NCI-H774 (cell line): ENCODE data around the gene PRKCE.

Experiments
- DNase-seq: peaks from one replicate; lab custom pipeline; 2025; lab: John Stamatoyannopoulos, UW

PRKCE gene

DNA sequence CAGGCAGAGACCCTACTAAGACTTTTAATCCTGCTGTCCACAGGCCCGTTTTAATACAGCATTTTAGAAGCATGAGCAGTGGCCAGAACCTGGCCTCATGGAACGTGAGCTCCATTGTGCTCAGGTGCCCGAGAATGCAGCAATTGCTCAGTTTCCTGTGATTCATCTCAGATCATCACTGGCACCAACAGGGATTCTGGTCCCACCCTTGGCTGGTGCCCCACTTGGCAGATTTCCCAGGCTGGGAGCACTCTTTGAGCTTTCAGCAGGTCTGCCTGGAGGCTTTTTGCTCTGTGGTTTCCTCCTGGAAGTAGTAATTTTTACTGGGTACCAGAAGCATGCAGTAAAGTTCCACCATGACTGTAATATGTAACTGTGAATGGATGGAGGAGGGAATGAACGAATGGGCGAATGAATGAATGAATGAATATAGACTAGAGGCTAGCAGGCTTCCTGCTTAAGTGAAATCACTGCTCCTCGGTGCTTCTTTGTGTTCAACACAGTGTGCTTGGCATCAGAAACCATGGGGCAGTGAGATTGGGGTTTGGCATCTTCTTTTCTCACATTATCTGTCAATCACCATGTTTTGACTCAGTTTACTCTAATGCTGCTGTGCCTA, 312.9 kb downstream of the PRKCE start:
- DNase-seq, result no peak

DNA sequence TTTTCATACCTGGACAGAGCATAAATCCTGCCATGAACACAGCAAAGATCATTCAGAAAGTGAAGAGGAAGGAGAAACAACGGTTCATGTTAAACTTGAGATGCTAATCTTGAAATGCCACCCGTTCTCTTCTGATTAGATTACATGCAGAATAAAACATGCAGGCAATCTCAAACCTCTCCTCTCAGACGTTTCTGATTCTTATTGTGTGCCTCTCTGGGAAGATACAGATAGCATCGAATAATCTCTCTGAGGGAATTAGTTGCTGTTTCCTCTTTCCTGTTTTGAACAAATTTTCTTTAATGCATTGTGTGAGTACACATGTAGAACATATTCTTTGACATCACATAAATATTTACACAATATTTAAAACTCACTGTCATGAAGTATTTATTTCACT, 313.4 kb downstream of the PRKCE start:
- no peak for DNase-seq

DNA sequence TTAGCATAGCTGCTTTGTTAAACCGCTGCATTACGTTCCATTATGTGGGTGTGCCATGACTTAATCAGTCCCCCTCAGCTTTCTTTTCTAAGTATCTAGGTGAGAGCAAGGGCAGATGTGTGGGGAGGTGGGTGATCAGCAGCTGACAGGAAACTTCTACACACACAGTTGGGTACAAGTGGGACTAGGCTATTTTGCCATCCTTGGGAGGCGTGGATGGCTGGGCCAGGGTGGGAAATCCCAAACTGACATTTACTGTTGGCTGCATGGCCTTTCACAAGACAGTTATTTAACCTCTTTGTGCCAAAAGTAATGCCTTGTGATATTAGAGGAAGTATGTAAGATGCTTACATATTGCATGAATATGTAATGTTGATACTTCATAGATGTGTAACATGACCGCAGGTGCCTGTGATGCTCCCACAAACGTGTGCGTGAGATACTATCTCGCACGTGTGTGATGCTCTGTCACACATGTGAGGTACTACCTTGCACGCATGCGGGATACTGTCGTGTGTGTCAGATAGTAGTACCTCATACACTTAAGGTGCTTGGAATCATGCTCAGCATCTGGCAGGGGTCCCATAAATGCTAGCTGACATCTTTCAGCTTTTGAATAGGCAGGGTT, 314.5 kb downstream of the PRKCE start:
- DNase-seq, result no peak

DNA sequence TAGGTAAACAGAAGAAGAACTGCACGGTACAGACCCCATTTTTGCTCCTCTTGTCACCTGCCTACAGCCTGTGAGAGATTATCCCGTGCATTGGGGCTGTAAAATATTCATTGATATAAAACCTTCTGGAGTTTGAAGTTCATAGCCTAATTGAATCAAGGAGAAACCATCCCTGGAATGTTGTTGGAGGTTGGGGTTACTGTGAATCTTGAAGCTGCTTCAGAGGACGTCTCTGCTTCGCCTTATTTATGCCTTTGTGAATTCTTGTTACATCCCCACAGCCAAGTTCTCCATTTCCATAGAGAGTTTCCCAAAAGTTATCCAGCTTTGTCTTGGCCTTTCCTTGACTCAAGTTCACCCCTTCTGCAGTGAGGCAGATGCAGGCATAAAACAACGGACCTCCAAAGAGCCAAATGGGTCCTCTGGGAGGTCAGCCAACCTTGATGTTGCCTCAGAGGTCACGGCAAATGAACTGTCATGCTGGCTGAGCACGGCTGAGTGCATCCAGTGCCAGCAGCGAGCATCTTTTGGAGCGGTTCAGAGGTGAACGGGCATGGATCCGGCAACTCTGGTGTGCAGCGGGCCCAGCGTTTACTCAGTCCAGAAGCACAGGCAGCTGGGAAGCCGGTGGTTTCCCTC, 317.6 kb downstream of the PRKCE start:
- no peak for DNase-seq

DNA sequence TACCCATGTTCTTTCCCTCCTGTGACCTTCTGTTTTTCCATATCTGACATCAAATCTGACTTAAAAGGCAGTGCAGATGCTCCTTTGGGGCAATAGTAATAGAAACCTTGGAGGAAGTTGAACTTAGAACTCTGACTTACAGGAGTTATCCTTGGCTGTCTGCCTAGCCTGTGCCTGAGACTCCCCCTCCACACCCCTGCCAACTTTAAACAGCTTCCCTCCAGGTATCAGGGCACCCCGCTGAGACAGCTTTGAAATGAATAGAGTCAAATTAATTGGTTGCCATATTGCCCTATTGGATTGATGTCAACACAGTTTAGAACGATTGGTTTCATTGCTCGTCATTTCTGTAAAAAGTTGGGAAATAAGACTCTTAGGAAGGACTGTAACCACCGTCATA, 322.0 kb downstream of the PRKCE start:
- DNase-seq, result no peak

DNA sequence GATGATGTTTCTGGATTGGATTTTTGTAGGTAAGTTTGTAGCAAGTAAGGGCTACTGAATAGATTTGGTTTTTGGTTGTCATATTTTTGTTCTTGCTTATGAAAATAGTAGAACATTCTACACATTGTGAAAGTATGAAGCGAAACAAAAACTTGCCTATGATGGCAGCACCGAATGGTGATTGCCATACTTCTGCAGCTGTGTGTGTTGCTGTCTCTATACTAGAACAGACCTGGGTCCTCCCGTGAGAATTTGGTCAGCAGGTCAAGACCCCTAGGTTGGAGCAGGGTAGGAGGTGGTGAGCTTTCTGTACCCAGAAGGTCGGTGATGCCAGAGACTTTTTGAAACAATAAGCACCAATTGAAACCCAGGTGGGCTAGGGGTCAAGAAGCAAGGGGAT, 322.6 kb downstream of the PRKCE start:
- DNase-seq, result no peak

DNA sequence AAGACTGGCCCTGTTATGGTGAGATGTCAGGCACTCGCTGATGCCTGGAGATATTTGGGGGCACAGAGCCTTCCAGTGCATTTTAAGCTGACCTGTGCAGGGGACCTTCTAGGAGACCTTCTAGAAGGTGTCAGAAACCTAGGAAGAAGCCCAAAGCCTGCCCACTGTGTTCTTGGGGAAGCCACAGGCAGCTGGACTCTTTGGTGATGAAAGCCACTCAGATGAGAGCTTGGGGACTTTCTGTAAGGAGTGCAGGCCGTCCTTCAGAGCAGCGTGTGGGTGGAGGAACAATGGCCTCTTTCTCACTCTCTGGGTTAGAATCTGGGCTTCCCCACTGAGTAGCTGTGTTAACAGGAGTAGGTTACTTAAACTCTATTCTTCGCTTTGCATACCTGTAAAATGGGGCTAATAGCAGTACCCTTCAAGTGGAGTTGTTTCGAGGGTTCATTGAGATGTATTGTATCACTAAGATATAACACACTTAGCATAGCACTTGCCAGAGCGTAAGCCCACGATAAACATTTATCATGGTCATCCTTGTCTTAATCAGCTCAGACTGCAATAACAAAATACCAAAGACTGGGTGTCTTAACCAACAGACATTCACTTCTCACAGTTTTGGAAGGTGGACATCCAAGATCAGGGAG, 323.4 kb downstream of the PRKCE start:
- DNase-seq, result no peak

DNA sequence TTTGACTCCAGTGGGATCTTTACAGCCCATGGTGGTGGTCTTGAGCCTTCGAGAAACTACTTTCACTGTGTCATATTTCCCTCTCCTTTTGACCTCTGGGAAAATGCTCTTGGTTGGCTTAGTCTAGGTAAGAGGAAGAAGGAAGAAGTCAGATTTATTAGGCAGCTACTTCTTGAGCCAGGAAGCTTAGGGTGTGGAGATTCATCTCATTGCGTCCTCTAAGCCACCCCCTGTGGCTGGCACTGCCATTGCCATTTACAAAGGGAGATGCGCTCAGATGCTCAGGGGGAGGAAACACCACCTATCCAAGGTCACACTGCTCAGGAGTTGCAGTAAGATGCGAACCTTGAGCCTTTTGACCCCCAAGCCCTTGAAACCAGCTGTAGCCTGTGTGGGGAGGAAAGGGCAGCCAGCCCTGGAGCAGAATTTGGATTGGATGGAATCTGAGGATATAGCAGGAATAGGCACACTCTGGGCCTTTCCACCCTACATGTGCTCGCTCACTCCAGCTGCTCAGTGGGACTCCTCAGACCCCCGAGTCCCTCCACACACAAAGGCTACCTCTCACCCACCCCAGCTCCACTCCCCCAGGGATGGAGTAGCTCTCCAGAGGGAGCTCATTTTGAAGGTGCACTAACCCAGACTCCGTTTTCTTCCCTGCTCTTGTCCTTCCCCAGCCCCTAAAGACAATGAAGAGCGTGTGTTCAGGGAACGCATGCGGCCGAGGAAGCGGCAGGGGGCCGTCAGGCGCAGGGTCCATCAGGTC, 324.5 kb downstream of the PRKCE start:
- DNase-seq, result no peak

DNA sequence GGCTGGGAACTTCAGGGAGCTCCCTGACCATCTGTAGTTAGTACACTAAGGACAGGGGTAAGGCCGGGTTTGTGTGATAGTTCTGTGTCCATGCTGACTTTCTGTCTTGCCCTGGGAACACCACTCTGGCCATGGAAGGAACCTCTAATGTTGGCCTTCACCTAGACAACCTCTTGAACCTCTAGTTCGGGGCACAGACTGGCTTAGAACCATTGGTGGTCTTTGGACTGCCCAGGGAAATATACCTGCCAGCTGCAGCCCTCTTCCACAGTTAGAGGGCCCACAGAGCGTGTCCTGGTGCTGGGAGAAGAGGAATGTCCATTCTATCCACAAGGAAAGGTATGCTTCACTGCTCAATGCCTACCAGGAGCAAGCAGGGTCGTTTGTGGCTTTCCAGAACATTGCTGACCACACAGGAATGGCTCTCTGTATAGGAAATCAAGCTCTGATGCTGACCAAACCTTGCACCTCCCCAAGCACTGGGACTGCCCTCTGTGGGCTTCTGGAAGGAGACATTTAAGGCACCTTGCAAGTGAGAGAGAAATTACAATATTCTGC, 326.9 kb downstream of the PRKCE start:
- no peak for DNase-seq

DNA sequence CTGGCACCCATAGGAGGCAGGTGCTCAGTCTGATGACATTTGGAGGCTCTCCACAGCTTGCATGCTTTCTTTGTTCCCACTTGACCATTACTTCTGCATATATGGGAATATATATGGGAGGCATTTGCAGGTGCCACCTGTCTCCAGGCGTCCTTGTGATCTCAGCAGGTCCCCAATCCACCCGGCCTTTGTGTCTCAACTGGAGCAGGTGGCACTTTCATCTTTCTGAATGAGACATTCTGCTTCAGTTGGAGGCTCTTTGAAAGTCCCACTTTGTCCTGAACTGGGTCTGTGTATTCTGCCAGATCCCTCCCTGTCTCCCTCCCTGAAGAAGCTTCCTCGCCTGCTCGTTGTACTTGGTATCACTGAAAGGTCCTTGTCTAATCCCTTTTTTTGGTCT, 327.6 kb downstream of the PRKCE start:
- DNase-seq, result peak; percentile 46

DNA sequence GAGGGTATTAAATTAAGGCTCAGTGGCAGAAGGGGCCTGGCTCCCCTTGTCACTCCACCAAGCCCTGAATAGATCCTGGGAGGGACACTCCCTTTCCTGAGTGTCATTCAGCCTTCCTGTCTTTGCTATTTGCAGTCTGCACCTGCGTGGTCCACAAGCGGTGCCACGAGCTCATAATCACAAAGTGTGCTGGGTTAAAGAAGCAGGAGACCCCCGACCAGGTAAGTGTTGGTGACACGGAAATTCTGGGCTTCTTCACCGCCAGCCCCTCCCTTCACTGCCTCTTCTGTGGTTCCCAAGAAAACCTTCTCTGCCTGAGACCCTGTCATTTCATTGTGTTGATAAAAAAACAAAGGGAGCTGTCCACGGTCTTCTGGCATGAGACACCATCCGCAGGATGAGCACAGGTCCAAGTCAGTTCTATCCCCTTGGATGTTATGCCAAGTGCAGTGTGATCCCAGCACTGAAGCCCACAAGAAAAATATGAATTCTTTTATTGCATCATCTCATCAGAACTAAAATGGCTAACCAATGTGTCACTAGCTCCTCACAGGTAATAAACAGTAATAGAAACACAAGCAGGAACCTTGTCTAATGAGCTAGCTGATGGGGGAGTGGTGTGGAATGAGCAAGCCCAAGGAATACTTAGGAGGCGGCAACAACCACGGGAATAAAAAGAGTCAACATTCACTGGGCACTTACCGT, 328.8 kb downstream of the PRKCE start:
- no peak for DNase-seq

DNA sequence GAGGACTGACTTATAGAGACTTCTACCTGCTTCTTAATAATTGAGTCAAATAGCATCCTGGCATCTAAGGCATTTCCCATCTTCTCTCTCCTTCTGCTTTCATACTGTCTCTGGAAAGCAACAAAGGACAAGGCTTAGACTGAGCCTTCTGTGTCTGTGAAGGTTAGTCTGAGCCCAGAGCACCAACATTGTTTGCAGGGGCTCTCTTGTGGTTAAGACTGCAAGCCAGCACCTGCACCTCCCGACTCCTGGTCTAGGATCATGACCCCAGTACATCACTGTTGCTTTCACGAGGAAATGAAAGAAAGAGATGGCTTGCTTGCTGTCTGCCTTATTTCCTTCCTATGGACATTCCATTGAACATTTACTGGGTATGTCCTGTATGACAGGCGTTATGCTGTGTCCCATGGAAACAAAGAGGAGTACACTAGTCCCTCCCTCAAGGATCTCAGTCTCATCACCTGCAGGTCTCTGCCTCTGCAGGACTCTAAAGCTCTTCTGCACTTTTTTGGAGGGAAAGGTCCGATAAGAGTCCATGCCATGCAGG, 330.0 kb downstream of the PRKCE start:
- no peak for DNase-seq

DNA sequence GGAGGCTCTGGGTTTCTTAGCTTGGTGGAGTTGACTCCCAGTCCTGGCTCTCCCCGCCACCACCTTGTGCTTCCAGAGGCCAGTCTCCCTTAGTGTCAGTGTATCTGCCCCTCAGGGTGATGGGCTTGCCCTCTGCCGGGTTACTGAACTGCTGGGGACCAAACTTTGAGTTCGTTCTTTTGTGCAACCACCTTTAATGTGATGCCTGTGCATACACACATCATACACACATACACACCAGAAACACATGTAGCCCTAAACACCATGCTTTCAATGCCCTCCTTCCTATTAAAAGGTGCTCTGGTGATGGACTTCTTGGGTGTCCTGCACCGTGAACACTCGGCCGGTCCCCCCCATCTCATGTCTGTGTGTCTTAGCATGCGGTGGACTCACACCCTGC, 330.6 kb downstream of the PRKCE start:
- DNase-seq, result no peak

DNA sequence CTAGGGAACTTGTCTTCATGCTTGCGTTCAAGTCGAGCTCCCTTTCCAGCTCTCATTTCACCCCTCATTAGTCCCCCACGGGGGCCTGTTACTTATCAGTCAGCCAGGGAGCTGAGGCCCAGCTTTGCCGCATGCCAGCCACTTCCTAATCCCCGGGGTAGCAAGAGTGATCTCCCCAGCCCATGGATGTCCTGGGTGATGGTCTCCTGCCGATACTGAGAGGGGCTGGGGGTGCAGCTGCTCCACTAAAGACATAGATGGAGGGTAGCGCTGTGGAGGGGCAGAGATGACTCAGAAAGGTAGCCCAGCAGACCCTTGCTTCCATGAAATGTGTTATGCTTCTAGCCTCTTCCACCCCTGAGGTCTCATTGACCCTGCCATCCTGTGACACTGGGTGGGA, 331.7 kb downstream of the PRKCE start:
- no peak for DNase-seq

DNA sequence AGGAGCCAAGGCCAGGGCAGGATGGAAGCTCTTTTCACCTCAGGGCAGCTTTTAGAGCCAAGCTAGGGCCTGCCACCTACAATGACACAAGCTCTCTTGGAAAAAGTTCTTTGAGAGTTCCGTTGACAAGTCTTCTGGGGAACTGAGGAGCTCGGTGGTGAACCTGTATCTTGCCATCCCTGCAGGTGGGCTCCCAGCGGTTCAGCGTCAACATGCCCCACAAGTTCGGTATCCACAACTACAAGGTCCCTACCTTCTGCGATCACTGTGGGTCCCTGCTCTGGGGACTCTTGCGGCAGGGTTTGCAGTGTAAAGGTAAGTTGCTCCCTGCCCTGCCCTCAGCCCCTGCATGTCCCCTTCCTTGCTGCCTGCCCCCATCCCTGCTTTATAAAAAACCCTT, 332.9 kb downstream of the PRKCE start:
- DNase-seq, result no peak

DNA sequence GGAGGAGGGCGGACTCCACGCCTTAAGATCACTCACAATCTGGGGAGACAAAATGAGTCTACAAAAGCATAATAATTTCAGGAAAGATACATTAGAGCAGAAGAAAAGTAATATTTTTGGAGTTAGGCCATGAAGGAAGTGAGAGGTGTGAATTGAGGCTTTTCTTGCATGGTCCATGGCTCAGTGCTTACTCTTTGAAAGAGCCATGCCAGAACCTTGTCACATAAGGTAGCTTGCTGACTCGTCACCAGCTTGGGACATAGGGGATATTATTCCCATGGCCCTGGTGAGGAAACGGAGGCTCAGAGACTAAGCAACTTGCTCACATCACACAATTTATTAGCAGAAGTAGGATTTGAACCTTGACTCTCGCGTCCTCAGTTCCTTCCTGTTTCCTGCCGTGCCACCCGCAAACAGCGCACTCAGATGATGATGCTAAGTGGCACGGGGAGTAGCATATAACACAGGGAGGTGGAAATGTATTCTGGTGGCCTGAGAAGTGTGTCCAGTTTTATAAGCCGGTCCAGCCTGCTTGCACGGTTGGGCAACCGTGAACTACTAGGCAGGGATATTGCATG, 333.5 kb downstream of the PRKCE start:
- DNase-seq, result no peak

DNA sequence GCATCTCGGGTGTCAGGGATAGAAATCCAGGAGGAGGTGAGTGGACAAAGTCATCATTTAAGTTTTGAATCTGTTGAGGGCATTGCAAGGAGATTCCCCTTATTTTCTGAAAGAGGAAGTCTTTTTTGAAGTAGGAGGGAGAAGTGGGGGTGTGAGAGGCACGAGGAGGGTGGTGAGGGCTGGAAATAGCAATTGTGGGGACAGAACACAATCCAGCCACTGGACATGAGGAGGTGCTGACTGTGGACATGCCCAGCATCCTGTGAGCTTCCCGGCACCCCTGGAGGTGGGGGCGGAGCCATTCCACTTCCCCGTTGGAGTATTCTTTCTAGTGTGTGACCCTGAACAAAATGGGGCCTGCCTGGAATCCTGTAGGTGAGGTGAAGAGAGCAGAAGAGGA, 335.0 kb downstream of the PRKCE start:
- no peak for DNase-seq

DNA sequence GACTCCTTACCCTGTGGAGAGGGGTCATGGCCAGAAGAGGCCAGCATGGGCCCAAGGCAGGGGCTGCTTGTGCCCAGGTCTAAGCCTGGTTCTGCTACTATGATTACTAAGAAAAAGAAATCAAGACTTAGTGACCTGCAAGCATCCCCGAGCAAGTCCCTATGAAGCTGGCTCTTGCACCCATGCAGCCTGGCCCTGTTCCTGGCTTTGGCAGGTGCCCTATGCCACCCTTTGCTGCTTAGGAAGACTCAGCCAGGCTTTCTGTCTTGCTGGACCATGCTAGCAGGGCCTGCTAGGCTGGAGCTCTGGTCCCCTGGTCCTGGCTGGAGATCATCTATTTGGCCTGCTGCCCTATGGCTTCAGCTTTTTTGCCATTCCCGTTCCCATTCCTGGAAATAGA, 336.4 kb downstream of the PRKCE start:
- no peak for DNase-seq

DNA sequence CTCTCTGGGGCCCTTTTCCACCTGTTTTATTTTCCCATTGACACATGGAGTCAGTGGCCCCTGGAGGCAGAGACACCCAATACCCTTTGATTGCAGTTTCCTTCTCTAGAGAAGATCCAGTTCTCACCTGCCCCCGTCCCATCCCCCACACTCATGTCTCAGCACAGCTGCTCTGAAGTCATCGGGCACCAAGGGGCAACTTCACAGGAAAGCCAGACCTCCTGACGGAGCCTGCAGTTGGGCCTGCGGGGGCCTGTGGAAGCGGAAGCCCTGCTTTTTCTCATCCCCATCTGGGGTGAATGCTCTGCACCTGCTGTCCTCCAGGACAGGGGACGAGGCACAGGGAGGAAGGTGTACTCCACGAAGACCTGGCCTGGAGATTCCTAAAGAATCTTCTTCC, 337.4 kb downstream of the PRKCE start:
- DNase-seq, result no peak

DNA sequence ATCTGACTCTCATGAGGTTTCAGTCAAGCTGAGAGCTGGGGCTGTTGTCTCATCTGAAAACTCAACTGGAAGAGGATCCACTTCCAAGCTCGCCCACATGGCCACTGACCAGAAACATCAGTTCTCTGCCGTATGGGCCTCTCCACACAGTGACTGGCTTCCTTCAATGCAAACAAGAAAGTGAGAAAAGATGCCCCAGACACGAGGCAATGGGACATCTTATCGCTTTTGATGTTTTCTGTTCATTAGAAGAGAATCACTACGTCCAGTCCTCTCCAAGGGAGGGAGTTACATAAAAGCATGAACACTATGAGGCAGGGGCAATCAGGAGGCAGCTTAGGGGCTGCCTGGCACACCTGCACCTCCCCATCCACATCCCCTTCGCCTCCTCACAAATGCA, 338.7 kb downstream of the PRKCE start:
- no peak for DNase-seq
